HEK293 (cell line): ENCODE measurements around the gene SMYD2.

Source experiments
- CTCF ChIA-PET: fragments of 350-600 bp; formaldehyde crosslinking; extraction: SDS; loops from one replicate; lab custom pipeline; 2021; ENCODE audit warnings: antibody characterized with exemption; lab: Yijun Ruan, JAX
- POLR2A ChIA-PET: fragments of 300-600 bp; formaldehyde crosslinking; extraction: SDS; loops from one replicate; lab custom pipeline; 2020; ENCODE audit warnings: antibody characterized with exemption, inconsistent platforms; lab: Yijun Ruan, JAX
- H3K27ac ChIP-seq: fragments of 200-500 bp; sonication (Bioruptor generic); 2 replicates; pipeline ENCODE4 v1.5.1; 2014; ENCODE audit warnings: low read depth, low read length, control low read depth, inconsistent platforms; ENCODE audit errors: extremely low read depth
- H3K36me3 ChIP-seq, 2 experiments: fragments of 200-500 bp in 1 of 2; sonication (Bioruptor generic) in 1 of 2; 1 replicate in 1 of 2; 2 replicates in 1 of 2; pipeline ENCODE4 v1.5.1; 2014 to 2017; ENCODE audit warnings: inconsistent platforms in 2 of 2, low read length in 2 of 2; ENCODE audit not compliant: control insufficient read depth in 2 of 2, insufficient read depth in 1 of 2
- H3K4me1 ChIP-seq: fragments of 200-500 bp; sonication (Bioruptor generic); 2 replicates; pipeline ENCODE4 v1.5.1; 2014; ENCODE audit warnings: mild to moderate bottlenecking, low read length, inconsistent platforms; ENCODE audit not compliant: control insufficient read depth, insufficient read depth
- H3K4me3 ChIP-seq: 2 replicates; pipeline ENCODE4 v1.5.1; 2011; ENCODE audit warnings: low read depth, mild to moderate bottlenecking, control low read depth, low read length, moderate library complexity
- H3K9me3 ChIP-seq: fragments of 200-500 bp; sonication (Bioruptor generic); 2 replicates; pipeline ENCODE4 v1.5.1; 2014; ENCODE audit warnings: low read depth, low read length, inconsistent platforms; ENCODE audit not compliant: control insufficient read depth, insufficient read depth
- FEZF1 ChIP-seq: fragments of 450-650 bp; formaldehyde crosslinking; IDR thresholded peaks from 2 replicates; pipeline ENCODE4 v1.5.1; 2016; ENCODE audit warnings: missing biosample characterization, missing genetic modification characterization
- HOXC10 ChIP-seq: sonication (generic); formaldehyde crosslinking; IDR thresholded peaks from 2 replicates; pipeline ENCODE4 v1.8.1; 2023; ENCODE audit warnings: mild to moderate bottlenecking, missing genetic modification reagents
- KLF9 ChIP-seq: fragments of 450-650 bp; formaldehyde crosslinking; IDR thresholded peaks from 2 replicates; pipeline ENCODE4 v1.5.1; 2016; ENCODE audit warnings: missing biosample characterization, missing genetic modification characterization, low read depth
- SETDB1 ChIP-seq: IDR thresholded peaks from one replicate; pipeline ENCODE4 v1.6.1; 2017; ENCODE audit warnings: mild to moderate bottlenecking, low read length, moderate library complexity, mixed read lengths; ENCODE audit not compliant: insufficient read length
- TRIM28 ChIP-seq: IDR thresholded peaks from 2 replicates; pipeline ENCODE4 v1.6.1; 2011; ENCODE audit warnings: low read length, control low read depth, borderline replicate concordance
- ZNF132 ChIP-seq: fragments of 450-650 bp; formaldehyde crosslinking; IDR thresholded peaks from 2 replicates; pipeline ENCODE4 v1.5.1; 2017; ENCODE audit warnings: missing biosample characterization, missing genetic modification characterization, borderline replicate concordance
- ZNF146 ChIP-seq: fragments of 450-650 bp; formaldehyde crosslinking; IDR thresholded peaks from 2 replicates; pipeline ENCODE4 v1.5.1; 2016; ENCODE audit warnings: missing biosample characterization, missing genetic modification characterization
- ZNF155 ChIP-seq: fragments of 450-650 bp; formaldehyde crosslinking; IDR thresholded peaks from 2 replicates; pipeline ENCODE4 v1.5.1; 2016; ENCODE audit warnings: missing biosample characterization, missing genetic modification characterization
- ZNF19 ChIP-seq: fragments of 450-650 bp; formaldehyde crosslinking; IDR thresholded peaks from 2 replicates; pipeline ENCODE4; 2016; ENCODE audit warnings: missing biosample characterization, missing genetic modification characterization, low read depth
- ZNF23 ChIP-seq: fragments of 450-650 bp; formaldehyde crosslinking; IDR thresholded peaks from 2 replicates; pipeline ENCODE4 v1.5.1; 2016; ENCODE audit warnings: missing biosample characterization, missing genetic modification characterization, borderline replicate concordance
- ZNF341 ChIP-seq: fragments of 450-650 bp; formaldehyde crosslinking; IDR thresholded peaks from 2 replicates; pipeline ENCODE4; 2016; ENCODE audit warnings: low read depth, missing biosample characterization, missing genetic modification characterization
- ZNF362 ChIP-seq: fragments of 450-650 bp; formaldehyde crosslinking; IDR thresholded peaks from 2 replicates; pipeline ENCODE4 v1.5.1; 2016; ENCODE audit warnings: missing biosample characterization, missing genetic modification characterization
- ZNF548 ChIP-seq: fragments of 450-650 bp; formaldehyde crosslinking; IDR thresholded peaks from 2 replicates; pipeline ENCODE4 v1.5.1; 2016; ENCODE audit warnings: missing biosample characterization, missing genetic modification characterization
- ZNF664 ChIP-seq: fragments of 450-650 bp; formaldehyde crosslinking; IDR thresholded peaks from 2 replicates; pipeline ENCODE4 v1.5.1; 2016; ENCODE audit warnings: missing biosample characterization, missing genetic modification characterization
- ZNF704 ChIP-seq: fragments of 450-650 bp; formaldehyde crosslinking; IDR thresholded peaks from 2 replicates; pipeline ENCODE4 v1.5.1; 2016; ENCODE audit warnings: missing biosample characterization, missing genetic modification characterization
- ZNF768 ChIP-seq: fragments of 450-650 bp; formaldehyde crosslinking; IDR thresholded peaks from 2 replicates; pipeline ENCODE4 v1.5.1; 2018; ENCODE audit warnings: missing biosample characterization, mild to moderate bottlenecking, missing genetic modification characterization
- ZNF776 ChIP-seq: fragments of 450-650 bp; formaldehyde crosslinking; IDR thresholded peaks from 2 replicates; pipeline ENCODE4 v1.5.0; 2017; ENCODE audit warnings: missing biosample characterization, missing genetic modification characterization, borderline replicate concordance
- ZSCAN5A ChIP-seq: fragments of 450-650 bp; formaldehyde crosslinking; IDR thresholded peaks from 2 replicates; pipeline ENCODE4 v1.5.1; 2016; ENCODE audit warnings: missing biosample characterization, missing genetic modification characterization
- TF ChIP-seq, protein P1 (sequence below): fragments of 450-650 bp; formaldehyde crosslinking; IDR thresholded peaks from 2 replicates; pipeline ENCODE4 v1.5.1; 2016; ENCODE audit warnings: missing biosample characterization, missing genetic modification characterization
- TF ChIP-seq, protein P2 (sequence below): fragments of 450-650 bp; formaldehyde crosslinking; IDR thresholded peaks from 2 replicates; pipeline ENCODE4 v1.5.1; 2016; ENCODE audit warnings: missing biosample characterization, missing genetic modification characterization, borderline replicate concordance

SMYD2 gene

DNA sequence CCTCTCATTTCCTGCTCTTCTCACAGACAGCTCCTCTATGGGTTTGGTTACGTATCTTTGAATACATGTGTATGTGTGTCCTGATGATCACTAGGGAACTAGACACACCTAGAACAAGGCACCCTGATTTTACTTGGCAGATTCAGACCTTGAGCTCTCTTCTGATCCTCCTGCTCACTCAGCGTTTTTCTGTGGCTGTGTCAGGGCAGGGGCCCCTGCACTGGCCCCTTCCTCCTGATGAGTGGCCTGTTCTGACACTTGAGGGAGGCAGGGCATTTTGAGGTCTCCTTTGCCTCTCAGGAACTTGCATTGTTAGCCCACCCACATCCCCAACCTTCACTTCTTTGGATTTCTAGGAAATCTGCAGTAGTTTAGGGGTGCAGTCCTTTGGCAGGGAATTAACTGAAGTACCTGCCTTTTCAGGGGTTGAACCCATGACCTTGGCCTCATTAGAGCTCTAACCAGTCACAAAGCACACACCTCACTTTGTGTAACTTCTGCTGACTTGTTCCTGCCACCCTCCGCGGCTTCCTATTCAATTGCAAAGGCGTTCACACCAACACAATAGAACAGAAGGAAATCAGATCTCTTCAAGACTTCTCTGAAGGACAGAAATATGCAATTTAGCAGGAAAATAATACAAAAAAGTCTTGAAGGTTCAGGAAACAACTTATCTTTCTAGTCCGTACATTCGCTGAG is 8.8 kb downstream of the SMYD2 start:
- POLR2A ChIA-PET: no interaction called here
- H3K4me3 ChIP-seq: no peak overlapping the region
- H3K4me1 ChIP-seq: peaks cover 16% of the 10 kb centered on the region
- no peaks in the 10 kb centered on the region for H3K9me3 ChIP-seq
- no peaks in the 10 kb centered on the region for H3K36me3 ChIP-seq
- no peak overlapping the region for H3K27ac ChIP-seq
- CTCF ChIA-PET: interaction anchor here (0.6 to 2.0 kb wide), 2 partner anchors 77 to 1321 kb away, joined by 3 to 6 read pairs; no protein-coding TSS in a partner anchor
- TF ChIP-seq, protein P1, sequence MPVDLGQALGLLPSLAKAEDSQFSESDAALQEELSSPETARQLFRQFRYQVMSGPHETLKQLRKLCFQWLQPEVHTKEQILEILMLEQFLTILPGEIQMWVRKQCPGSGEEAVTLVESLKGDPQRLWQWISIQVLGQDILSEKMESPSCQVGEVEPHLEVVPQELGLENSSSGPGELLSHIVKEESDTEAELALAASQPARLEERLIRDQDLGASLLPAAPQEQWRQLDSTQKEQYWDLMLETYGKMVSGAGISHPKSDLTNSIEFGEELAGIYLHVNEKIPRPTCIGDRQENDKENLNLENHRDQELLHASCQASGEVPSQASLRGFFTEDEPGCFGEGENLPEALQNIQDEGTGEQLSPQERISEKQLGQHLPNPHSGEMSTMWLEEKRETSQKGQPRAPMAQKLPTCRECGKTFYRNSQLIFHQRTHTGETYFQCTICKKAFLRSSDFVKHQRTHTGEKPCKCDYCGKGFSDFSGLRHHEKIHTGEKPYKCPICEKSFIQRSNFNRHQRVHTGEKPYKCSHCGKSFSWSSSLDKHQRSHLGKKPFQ (tag by site-specific recombination): peak; percentile 74
- no peak for TF ChIP-seq ZNF341 (tag by site-specific recombination)

DNA sequence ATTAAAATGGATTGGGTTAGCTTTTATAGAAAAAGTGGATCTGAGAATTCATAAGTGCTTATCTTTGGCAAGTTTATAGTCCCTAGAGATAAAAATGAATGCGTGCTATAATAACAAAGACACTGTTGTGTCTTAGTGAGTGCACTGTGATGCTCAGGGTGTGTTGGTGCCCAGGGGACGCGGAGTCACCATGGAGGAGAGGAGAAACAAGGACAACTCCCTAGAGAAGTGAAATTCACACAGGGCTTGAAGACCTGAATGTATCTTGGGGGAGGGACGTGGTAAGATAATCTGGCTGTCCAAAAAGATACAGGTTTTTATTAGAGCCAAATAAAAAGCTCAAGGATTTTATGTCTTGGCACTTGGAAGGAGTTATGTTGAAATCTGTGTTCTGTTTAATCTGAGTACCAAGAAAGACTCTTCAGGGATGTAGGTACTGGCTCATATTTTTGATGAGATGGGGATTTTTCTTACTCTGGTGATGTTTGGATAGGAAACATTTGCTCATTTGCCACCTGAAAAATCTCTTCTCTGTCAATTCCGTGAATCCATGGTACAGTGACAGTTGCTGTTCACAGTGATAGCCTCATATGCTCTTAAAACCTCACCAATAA is 9.6 kb downstream of the SMYD2 start:
- POLR2A ChIA-PET: no interaction called here
- Histone ChIP-seq H3K4me3 (no peak overlapping the region), H3K27ac (no peak overlapping the region), H3K36me3 (no peaks in the 10 kb centered on the region), H3K4me1 (peaks cover 14% of the 10 kb centered on the region), H3K9me3 (no peaks in the 10 kb centered on the region)
- CTCF ChIA-PET: interaction anchor here (1.0 to 2.0 kb wide), 2 partner anchors 14 to 78 kb away, joined by 3 to 6 read pairs; no protein-coding TSS in a partner anchor
- TF ChIP-seq ZNF155 (tag by site-specific recombination): no peak
- TF ChIP-seq ZNF776: no peak
- TF ChIP-seq ZNF362 (tag by site-specific recombination): no peak
- TF ChIP-seq ZNF664 (tag by site-specific recombination): no peak
- TF ChIP-seq FEZF1 (tag by site-specific recombination): no peak
- TF ChIP-seq HOXC10 (CRISPR knock-in tag): no peak
- no peak for TF ChIP-seq KLF9 (tag by site-specific recombination)
- TF ChIP-seq ZSCAN5A (tag by site-specific recombination): no peak
- no peak for TF ChIP-seq SETDB1
- no peak for TF ChIP-seq ZNF768
- TF ChIP-seq ZNF704: no peak
- no peak for TF ChIP-seq ZNF548 (tag by site-specific recombination)
- TF ChIP-seq ZNF19 (tag by site-specific recombination): no peak
- no peak for TF ChIP-seq ZNF132 (tag by site-specific recombination)
- no peak for TF ChIP-seq TRIM28
- TF ChIP-seq ZNF146 (tag by site-specific recombination): no peak
- no peak for TF ChIP-seq ZNF23
- TF ChIP-seq, protein P2, sequence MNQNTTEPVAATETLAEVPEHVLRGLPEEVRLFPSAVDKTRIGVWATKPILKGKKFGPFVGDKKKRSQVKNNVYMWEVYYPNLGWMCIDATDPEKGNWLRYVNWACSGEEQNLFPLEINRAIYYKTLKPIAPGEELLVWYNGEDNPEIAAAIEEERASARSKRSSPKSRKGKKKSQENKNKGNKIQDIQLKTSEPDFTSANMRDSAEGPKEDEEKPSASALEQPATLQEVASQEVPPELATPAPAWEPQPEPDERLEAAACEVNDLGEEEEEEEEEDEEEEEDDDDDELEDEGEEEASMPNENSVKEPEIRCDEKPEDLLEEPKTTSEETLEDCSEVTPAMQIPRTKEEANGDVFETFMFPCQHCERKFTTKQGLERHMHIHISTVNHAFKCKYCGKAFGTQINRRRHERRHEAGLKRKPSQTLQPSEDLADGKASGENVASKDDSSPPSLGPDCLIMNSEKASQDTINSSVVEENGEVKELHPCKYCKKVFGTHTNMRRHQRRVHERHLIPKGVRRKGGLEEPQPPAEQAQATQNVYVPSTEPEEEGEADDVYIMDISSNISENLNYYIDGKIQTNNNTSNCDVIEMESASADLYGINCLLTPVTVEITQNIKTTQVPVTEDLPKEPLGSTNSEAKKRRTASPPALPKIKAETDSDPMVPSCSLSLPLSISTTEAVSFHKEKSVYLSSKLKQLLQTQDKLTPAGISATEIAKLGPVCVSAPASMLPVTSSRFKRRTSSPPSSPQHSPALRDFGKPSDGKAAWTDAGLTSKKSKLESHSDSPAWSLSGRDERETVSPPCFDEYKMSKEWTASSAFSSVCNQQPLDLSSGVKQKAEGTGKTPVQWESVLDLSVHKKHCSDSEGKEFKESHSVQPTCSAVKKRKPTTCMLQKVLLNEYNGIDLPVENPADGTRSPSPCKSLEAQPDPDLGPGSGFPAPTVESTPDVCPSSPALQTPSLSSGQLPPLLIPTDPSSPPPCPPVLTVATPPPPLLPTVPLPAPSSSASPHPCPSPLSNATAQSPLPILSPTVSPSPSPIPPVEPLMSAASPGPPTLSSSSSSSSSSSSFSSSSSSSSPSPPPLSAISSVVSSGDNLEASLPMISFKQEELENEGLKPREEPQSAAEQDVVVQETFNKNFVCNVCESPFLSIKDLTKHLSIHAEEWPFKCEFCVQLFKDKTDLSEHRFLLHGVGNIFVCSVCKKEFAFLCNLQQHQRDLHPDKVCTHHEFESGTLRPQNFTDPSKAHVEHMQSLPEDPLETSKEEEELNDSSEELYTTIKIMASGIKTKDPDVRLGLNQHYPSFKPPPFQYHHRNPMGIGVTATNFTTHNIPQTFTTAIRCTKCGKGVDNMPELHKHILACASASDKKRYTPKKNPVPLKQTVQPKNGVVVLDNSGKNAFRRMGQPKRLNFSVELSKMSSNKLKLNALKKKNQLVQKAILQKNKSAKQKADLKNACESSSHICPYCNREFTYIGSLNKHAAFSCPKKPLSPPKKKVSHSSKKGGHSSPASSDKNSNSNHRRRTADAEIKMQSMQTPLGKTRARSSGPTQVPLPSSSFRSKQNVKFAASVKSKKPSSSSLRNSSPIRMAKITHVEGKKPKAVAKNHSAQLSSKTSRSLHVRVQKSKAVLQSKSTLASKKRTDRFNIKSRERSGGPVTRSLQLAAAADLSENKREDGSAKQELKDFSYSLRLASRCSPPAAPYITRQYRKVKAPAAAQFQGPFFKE (tag by site-specific recombination): no peak
